ENCODE data around the gene PKMYT1. TPM values are rescaled to one million over a fixed set of nuclear protein-coding genes. Genes with fewer than 3 reads are reported as not detected.

PKMYT1 gene
- total and polyA plus RNA-seq, 9 of the 15 experiments (the other 6 are each of a cell fraction or from before 2014, with no cell fraction given) = 8.7 to 201 (median 37.8) TPM

GRCh38 chr16:3023669-3024478 is 43.6 kb upstream of the PKMYT1 start, which contains the start of the genes HCFC1R1 and THOC6 (continued):
- TF ChIP-seq MAX (CRISPR knock-in tag; IDR thresholded peaks at IDR 0.05) (peak; percentile 96), ZNF384 (IDR thresholded peaks at IDR 0.05; ENCODE audit: low read depth, low read length) (peak; percentile 56; the same call in 1 of the 2 replicates), TEAD1 (CRISPR knock-in tag; IDR thresholded peaks at IDR 0.05) (peak; percentile 56; a peak in 2 of 4 replicates), MCM7 (IDR thresholded peaks at IDR 0.05) (no peak), EP400 (IDR thresholded peaks at IDR 0.05) (peak; percentile 98), SAP30 (IDR thresholded peaks at IDR 0.05; ENCODE audit: borderline replicate concordance, insufficient read depth, low read depth, low read length, poor library complexity, severe bottlenecking) (peak; percentile 54), BRD4 (IDR thresholded peaks at IDR 0.05) (no peak), ZMIZ1 (IDR thresholded peaks at IDR 0.05; ENCODE audit: low read depth in 2 of 2, low read length in 2 of 2) (peak in 1 of 2 experiments; percentile 56; a peak in 1 of 4 replicates), PCBP1 (IDR thresholded peaks at IDR 0.05; ENCODE audit: low read depth, low read length, poor library complexity, severe bottlenecking) (peak; percentile 47), RBBP5 (IDR thresholded peaks at IDR 0.05; ENCODE audit: borderline replicate concordance, insufficient read depth, low read length, poor library complexity, severe bottlenecking) (peak; percentile 61), TCF3 (CRISPR knock-in tag; IDR thresholded peaks at IDR 0.05) (peak; percentile 21; the same call in 1 of the 2 replicates), POLR3A (IDR thresholded peaks at IDR 0.05; ENCODE audit: borderline replicate concordance, extremely low read depth, insufficient read depth, insufficient read length) (no peak), ELK1 (CRISPR knock-in tag; IDR thresholded peaks at IDR 0.05) (no peak), NRF1 (conservative IDR thresholded peaks at IDR 0.05 in 1 of 2, IDR thresholded peaks at IDR 0.05 in 1 of 2) (peak; percentile 90 to 92), ZBTB1 (CRISPR knock-in tag; IDR thresholded peaks at IDR 0.05; ENCODE audit: borderline replicate concordance, low read depth) (no peak), PHTF2 (CRISPR knock-in tag; IDR thresholded peaks at IDR 0.05) (no peak), SP1 (CRISPR knock-in tag; IDR thresholded peaks at IDR 0.05) (peak; percentile 90), MNT (conservative IDR thresholded peaks at IDR 0.05) (peak; percentile 94 to 96), CHD1 (IDR thresholded peaks at IDR 0.05; ENCODE audit: low read length) (peak; percentile 55)
